H9 (cell line): Measurements from ENCODE around the gene PSTPIP1. TPM values are rescaled to one million over a fixed set of nuclear protein-coding genes. Genes with fewer than 3 reads are reported as not detected.

Source experiments
- DNase-seq: peaks from one replicate; pipeline ENCODE4 v3.0.0-alpha.2; 2017
- H2AFZ ChIP-seq: one replicate; pipeline ENCODE4 v1.6.1; 2013; ENCODE audit warnings: mild to moderate bottlenecking, low read length, control low read depth, moderate library complexity
- H2AK5ac ChIP-seq: 2 replicates; pipeline ENCODE4 v1.6.1; 2013; ENCODE audit warnings: low read length, control low read depth, mixed read lengths; ENCODE audit not compliant: insufficient read length
- H2BK120ac ChIP-seq: one replicate; pipeline ENCODE4 v1.6.1; 2013; ENCODE audit warnings: low read depth, mild to moderate bottlenecking, low read length, control low read depth, inconsistent platforms; ENCODE audit not compliant: poor library complexity, severe bottlenecking
- H2BK12ac ChIP-seq: 2 replicates; pipeline ENCODE4 v1.6.1; 2013; ENCODE audit warnings: low read length, control low read depth, mixed read lengths, low read depth; ENCODE audit not compliant: insufficient read length
- H2BK15ac ChIP-seq: 2 replicates; pipeline ENCODE4 v1.6.1; 2013; ENCODE audit warnings: low read depth, low read length, control low read depth
- H2BK20ac ChIP-seq: one replicate; pipeline ENCODE4 v1.6.1; 2013; ENCODE audit warnings: low read depth, mild to moderate bottlenecking, low read length, control low read depth, inconsistent platforms; ENCODE audit not compliant: poor library complexity, severe bottlenecking
- H2BK5ac ChIP-seq: 2 replicates; pipeline ENCODE4 v1.6.1; 2013; ENCODE audit warnings: low read length, control low read depth, mixed read lengths; ENCODE audit not compliant: insufficient read length
- H3K14ac ChIP-seq: 2 replicates; pipeline ENCODE4 v1.6.1; 2013; ENCODE audit warnings: low read length, control low read depth; ENCODE audit not compliant: insufficient read depth
- H3K18ac ChIP-seq: 2 replicates; pipeline ENCODE4 v1.6.1; 2013; ENCODE audit warnings: low read depth, mild to moderate bottlenecking, mixed read lengths, low read length, control low read depth; ENCODE audit not compliant: insufficient read length
- H3K23ac ChIP-seq: 2 replicates; pipeline ENCODE4 v1.6.1; 2013; ENCODE audit warnings: low read length, control low read depth, mixed read lengths, low read depth; ENCODE audit not compliant: insufficient read length
- H3K23me2 ChIP-seq: 2 replicates; pipeline ENCODE4 v1.6.1; 2013; ENCODE audit warnings: low read depth, mild to moderate bottlenecking, mixed read lengths, low read length, control low read depth; ENCODE audit not compliant: insufficient read length, poor library complexity, severe bottlenecking
- H3K27ac ChIP-seq: 2 replicates; pipeline ENCODE4 v1.5.1; 2013; ENCODE audit warnings: low read length, control low read depth, mixed read lengths, low read depth; ENCODE audit not compliant: insufficient read length
- H3K27me3 ChIP-seq: 2 replicates; pipeline ENCODE4 v1.6.1; 2013; ENCODE audit warnings: low read length, control low read depth, inconsistent platforms; ENCODE audit not compliant: insufficient read depth
- H3K4ac ChIP-seq: 2 replicates; pipeline ENCODE4 v1.6.1; 2013; ENCODE audit warnings: low read depth, mild to moderate bottlenecking, control low read depth, inconsistent platforms, low read length, moderate library complexity
- H3K4me1 ChIP-seq: 2 replicates; pipeline ENCODE4 v1.6.1; 2013; ENCODE audit warnings: low read length, control low read depth, inconsistent platforms; ENCODE audit not compliant: insufficient read depth
- H3K4me2 ChIP-seq: 2 replicates; pipeline ENCODE4 v1.6.1; 2013; ENCODE audit warnings: low read length, control low read depth, mixed read lengths; ENCODE audit not compliant: insufficient read length, insufficient read depth
- H3K56ac ChIP-seq: 2 replicates; pipeline ENCODE4 v1.6.1; 2013; ENCODE audit warnings: low read depth, mild to moderate bottlenecking, mixed read lengths, low read length, control low read depth; ENCODE audit not compliant: insufficient read length
- H3K79me1 ChIP-seq: 2 replicates; pipeline ENCODE4 v1.6.1; 2013; ENCODE audit warnings: low read depth, mild to moderate bottlenecking, moderate library complexity, low read length, control low read depth, inconsistent platforms; ENCODE audit not compliant: insufficient read depth, poor library complexity, severe bottlenecking
- H3K79me2 ChIP-seq: 2 replicates; pipeline ENCODE4 v1.6.1; 2013; ENCODE audit warnings: low read length, control low read depth, inconsistent platforms; ENCODE audit not compliant: insufficient read depth
- H3K9ac ChIP-seq: 2 replicates; pipeline ENCODE4 v1.6.1; 2013; ENCODE audit warnings: low read length, control low read depth, mixed read lengths; ENCODE audit not compliant: insufficient read length; ENCODE audit errors: extremely low read depth
- H3K9me3 ChIP-seq: one replicate; pipeline ENCODE4 v1.6.1; 2013; ENCODE audit warnings: low read depth, low read length, inconsistent platforms; ENCODE audit not compliant: control insufficient read depth
- H3T11ph ChIP-seq: one replicate; pipeline ENCODE4 v1.6.1; 2013; ENCODE audit warnings: mild to moderate bottlenecking, low read length, control low read depth, inconsistent platforms
- H4K20me1 ChIP-seq: one replicate; pipeline ENCODE4 v1.6.1; 2013; ENCODE audit not compliant: control insufficient read depth, insufficient read length, insufficient read depth
- H4K5ac ChIP-seq: 2 replicates; pipeline ENCODE4 v1.6.1; 2013; ENCODE audit warnings: low read depth, mild to moderate bottlenecking, mixed read lengths, low read length, control low read depth; ENCODE audit not compliant: insufficient read length
- H4K8ac ChIP-seq: replicated peaks from 2 replicates; pipeline ENCODE4 v1.6.1; 2013; ENCODE audit warnings: low read length, control low read depth, mixed read lengths, low read depth; ENCODE audit not compliant: insufficient read length
- H4K91ac ChIP-seq: 2 replicates; pipeline ENCODE4 v1.6.1; 2013; ENCODE audit warnings: low read depth, mild to moderate bottlenecking, moderate library complexity, mixed read lengths, low read length, control low read depth; ENCODE audit not compliant: insufficient read length
- H3K27ac Mint-ChIP-seq, 3 experiments: 2 replicates in 2 of 3; 3 replicates in 1 of 3; pipeline ENCODE4 v1.8.0; 2020 to 2021; ENCODE audit warnings: mixed read lengths in 3 of 3, mild to moderate bottlenecking in 1 of 3, moderate library complexity in 1 of 3
- H3K27me3 Mint-ChIP-seq: 2 replicates; pipeline ENCODE4 v1.8.0; 2021; ENCODE audit warnings: low read depth, mild to moderate bottlenecking, moderate library complexity, mixed read lengths
- H3K36me3 Mint-ChIP-seq, 3 experiments: 2 replicates in 2 of 3; 3 replicates in 1 of 3; pipeline ENCODE4 v1.8.0; 2020 to 2021; ENCODE audit warnings: low read depth in 3 of 3, mixed read lengths in 3 of 3; ENCODE audit not compliant: insufficient read depth in 1 of 3
- H3K4me1 Mint-ChIP-seq, 2 experiments: 2 replicates each; pipeline ENCODE4 v1.8.0; 2020; ENCODE audit warnings: mixed read lengths in 2 of 2
- H3K4me3 Mint-ChIP-seq, 2 experiments: 2 replicates in 1 of 2; 3 replicates in 1 of 2; pipeline ENCODE4 v1.8.0; 2020 to 2021; ENCODE audit warnings: mild to moderate bottlenecking in 2 of 2, mixed read lengths in 2 of 2, moderate library complexity in 1 of 2
- H3K9me3 Mint-ChIP-seq, 2 experiments: 2 replicates in 1 of 2; 3 replicates in 1 of 2; pipeline ENCODE4 v1.8.0; 2020; ENCODE audit warnings: mild to moderate bottlenecking in 2 of 2, mixed read lengths in 2 of 2, moderate library complexity in 1 of 2
- WGBS: extraction: QIAGEN DNeasy Blood & Tissue Kit; methylation state at CpG from one replicate; pipeline ENCODE4 v1.1.7; 2013; ENCODE audit warnings: missing lambda C conversion rate, low lambda C conversion rate, mixed read lengths; ENCODE audit not compliant: insufficient read length; ENCODE audit errors: extremely low coverage; 5-methylcytosine and 5-hydroxymethylcytosine counted together
- total RNA-seq: library from RNA; stranded (reverse); gene quantifications from 2 replicates; pipeline ENCODE4 v1.2.1, GENCODE V29; 2021
- TF ChIP-seq, protein P1 (sequence below): fragments of 200-600 bp; sonication (generic); conservative IDR thresholded peaks from 3 replicates; pipeline ENCODE4 v1.8.0; 2021; ENCODE audit warnings: antibody characterized with exemption, mild to moderate bottlenecking

The PSTPIP1 gene
- total RNA-seq, 1 experiment from 2014 or later = 1.8 TPM

DNA sequence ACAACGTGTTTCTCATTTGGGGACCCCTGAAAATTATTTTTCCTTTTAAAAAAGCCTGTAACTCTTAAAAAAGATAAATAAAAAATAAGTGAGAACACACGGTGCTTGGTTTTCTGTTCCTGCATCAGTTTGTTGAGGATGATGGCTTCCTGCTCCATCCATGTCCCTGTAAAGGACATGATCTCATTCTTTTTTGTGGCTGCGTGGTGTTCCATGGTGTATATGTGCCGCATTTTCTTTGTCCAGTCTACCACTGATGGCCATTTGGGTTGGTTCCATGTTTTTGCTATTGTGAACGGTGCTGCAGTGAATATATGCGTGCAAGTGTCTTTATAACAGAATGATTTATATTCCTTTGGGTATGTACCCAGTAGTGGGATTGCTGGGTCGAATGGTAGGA lies 73.7 kb downstream of the PSTPIP1 start:
- no peak overlapping the region for H3K27ac ChIP-seq
- no peak overlapping the region for H3K4ac ChIP-seq
- no peak overlapping the region for H2BK120ac ChIP-seq
- Mint-ChIP-seq H3K4me1 (peaks cover 27 to 31% of the 10 kb centered on the region in 2 experiments), H3K27me3 (no peaks in the 10 kb centered on the region; the same call in 1 of the 2 replicates), H3K4me3 (no peak overlapping the region), H3K36me3 (peaks cover 2 to 8% (median 4%) of the 10 kb centered on the region in 3 experiments; a peak in 5 of 7 replicates), H3K27ac (no peak overlapping the region), H3K9me3 (no peaks in the 10 kb centered on the region)
- no peak overlapping the region for H2BK12ac ChIP-seq
- WGBS = no CpG with 5 or more reads among the region's 7 CpGs
- H3K14ac ChIP-seq = no peak overlapping the region
- H4K91ac ChIP-seq = no peak overlapping the region
- no peak for DNase-seq
- H3K23ac ChIP-seq = no peak overlapping the region
- H3K4me1 ChIP-seq = peaks cover 3% of the 10 kb centered on the region
- no peak overlapping the region for H4K5ac ChIP-seq
- no peak overlapping the region for H3K4me2 ChIP-seq
- H2AFZ ChIP-seq = no peak overlapping the region
- H3K9me3 ChIP-seq = no peaks in the 10 kb centered on the region
- no peaks in the 10 kb centered on the region for H4K20me1 ChIP-seq
- peaks cover 6% of the 10 kb centered on the region for H3K23me2 ChIP-seq
- no peak overlapping the region for H3K18ac ChIP-seq
- peaks cover 14% of the 10 kb centered on the region; the same call in 1 of the 2 replicates for H3K79me2 ChIP-seq
- no peak overlapping the region for H2BK5ac ChIP-seq
- no peak overlapping the region for H3T11ph ChIP-seq
- no peak overlapping the region for H3K56ac ChIP-seq
- H2BK20ac ChIP-seq = no peak overlapping the region
- H3K27me3 ChIP-seq = no peaks in the 10 kb centered on the region
- H2AK5ac ChIP-seq = no peak overlapping the region
- H3K9ac ChIP-seq = no peak overlapping the region
- TF ChIP-seq, protein P1, sequence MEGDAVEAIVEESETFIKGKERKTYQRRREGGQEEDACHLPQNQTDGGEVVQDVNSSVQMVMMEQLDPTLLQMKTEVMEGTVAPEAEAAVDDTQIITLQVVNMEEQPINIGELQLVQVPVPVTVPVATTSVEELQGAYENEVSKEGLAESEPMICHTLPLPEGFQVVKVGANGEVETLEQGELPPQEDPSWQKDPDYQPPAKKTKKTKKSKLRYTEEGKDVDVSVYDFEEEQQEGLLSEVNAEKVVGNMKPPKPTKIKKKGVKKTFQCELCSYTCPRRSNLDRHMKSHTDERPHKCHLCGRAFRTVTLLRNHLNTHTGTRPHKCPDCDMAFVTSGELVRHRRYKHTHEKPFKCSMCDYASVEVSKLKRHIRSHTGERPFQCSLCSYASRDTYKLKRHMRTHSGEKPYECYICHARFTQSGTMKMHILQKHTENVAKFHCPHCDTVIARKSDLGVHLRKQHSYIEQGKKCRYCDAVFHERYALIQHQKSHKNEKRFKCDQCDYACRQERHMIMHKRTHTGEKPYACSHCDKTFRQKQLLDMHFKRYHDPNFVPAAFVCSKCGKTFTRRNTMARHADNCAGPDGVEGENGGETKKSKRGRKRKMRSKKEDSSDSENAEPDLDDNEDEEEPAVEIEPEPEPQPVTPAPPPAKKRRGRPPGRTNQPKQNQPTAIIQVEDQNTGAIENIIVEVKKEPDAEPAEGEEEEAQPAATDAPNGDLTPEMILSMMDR = no peak
- H2BK15ac ChIP-seq = no peak overlapping the region
- H3K79me1 ChIP-seq = no peaks in the 10 kb centered on the region
- H4K8ac ChIP-seq = no peak overlapping the region
